GM12878 (cell line): Measurements from ENCODE around the gene ZNF513.

Experiments
- CBFB ChIP-seq: IDR thresholded peaks from 2 replicates; pipeline ENCODE4 v1.6.1; 2016; ENCODE audit warnings: antibody characterized with exemption, low read depth
- CEBPB ChIP-seq, 2 experiments: fragments of 150-350 bp in 1 of 2; IDR thresholded peaks; 2 replicates each; pipeline ENCODE4 v1.6.1; 2012 to 2014; ENCODE audit warnings: low read depth in 2 of 2, low read length in 2 of 2, borderline replicate concordance in 1 of 2, inconsistent platforms in 1 of 2
- EZH2 ChIP-seq: IDR thresholded peaks from 2 replicates; pipeline ENCODE4 v1.6.1; 2012; ENCODE audit warnings: low read depth, mild to moderate bottlenecking, control low read depth, inconsistent platforms, low read length, borderline replicate concordance; ENCODE audit not compliant: control insufficient read depth
- MTA3 ChIP-seq: IDR thresholded peaks from 2 replicates; pipeline ENCODE4 v1.6.1; 2012; ENCODE audit warnings: low read length, inconsistent platforms, borderline replicate concordance
- NRF1 ChIP-seq: conservative IDR thresholded peaks from 2 replicates; pipeline ENCODE4 v1.6.1; 2011; ENCODE audit warnings: mild to moderate bottlenecking, low read depth, low read length, improper control_type of control experiment
- RAD51 ChIP-seq: fragments of 450-650 bp; IDR thresholded peaks from 2 replicates; pipeline ENCODE4 v1.6.1; 2016; ENCODE audit warnings: moderate library complexity, mild to moderate bottlenecking, inconsistent platforms
- SMC3 ChIP-seq: IDR thresholded peaks from 2 replicates; pipeline ENCODE4 v1.6.1; 2011; ENCODE audit warnings: low read length, improper control_type of control experiment, borderline replicate concordance
- TCF12 ChIP-seq: IDR thresholded peaks from 2 replicates; pipeline ENCODE4 v1.6.1; 2011; ENCODE audit warnings: low read depth, mild to moderate bottlenecking, low read length
- YY1 ChIP-seq: IDR thresholded peaks from 2 replicates; pipeline ENCODE4 v1.6.1; 2011; ENCODE audit warnings: low read depth, mild to moderate bottlenecking, low read length
- ZNF207 ChIP-seq: fragments of 450-650 bp; IDR thresholded peaks from 2 replicates; pipeline ENCODE4 v1.6.1; 2014; ENCODE audit warnings: antibody characterized with exemption, mild to moderate bottlenecking, borderline replicate concordance
- ZNF274 ChIP-seq: IDR thresholded peaks from one replicate; pipeline ENCODE4 v1.8.0; 2011; ENCODE audit not compliant: insufficient read length, insufficient read depth
- TF ChIP-seq, protein P1 (sequence below), 3 experiments: IDR thresholded peaks in 2 of 3; conservative IDR thresholded peaks in 1 of 3; 2 replicates each; pipeline ENCODE4 v1.5.1; 2011; ENCODE audit warnings: low read depth in 3 of 3, low read length in 3 of 3, mild to moderate bottlenecking in 3 of 3, control low read depth in 2 of 3, moderate library complexity in 2 of 3, inconsistent platforms in 1 of 3, mixed read lengths in 1 of 3; ENCODE audit not compliant: control insufficient read depth in 2 of 3, insufficient read depth in 1 of 3; ENCODE audit errors: extremely low read depth in 1 of 3
- TF ChIP-seq, protein P2 (sequence below): IDR thresholded peaks from 2 replicates; pipeline ENCODE4 v1.6.1; 2011; ENCODE audit warnings: borderline replicate concordance, low read depth, mild to moderate bottlenecking, moderate library complexity, low read length; ENCODE audit not compliant: insufficient read depth, poor library complexity, severe bottlenecking

DNA sequence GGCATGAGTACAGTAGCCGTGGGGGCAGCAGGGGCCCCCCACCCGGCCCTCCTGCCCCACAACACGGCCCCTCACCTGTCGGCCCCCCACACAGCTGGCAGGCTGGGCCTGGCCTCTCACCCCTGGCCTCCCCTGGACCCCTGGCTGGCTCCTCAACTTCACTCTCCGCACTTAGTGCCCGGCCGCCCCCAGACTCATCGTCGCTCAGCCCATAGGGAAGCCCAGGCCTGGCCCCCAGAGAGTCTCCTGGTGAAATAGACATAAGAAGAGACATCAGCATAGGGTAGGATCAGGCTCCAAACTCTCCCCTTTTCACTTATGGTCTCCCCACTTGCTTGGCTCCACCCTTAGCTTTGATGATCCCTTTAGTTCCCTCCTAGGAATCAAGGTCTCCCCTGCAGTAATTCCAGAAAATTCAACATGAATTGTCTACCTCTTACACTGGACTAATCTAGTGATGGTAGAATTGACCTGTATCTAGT, 1.7 kb downstream of the ZNF513 start:
- TF ChIP-seq RAD51 (no peak), NRF1 (no peak), EZH2 (no peak), SMC3 (no peak), CBFB (no peak), CEBPB (IDR thresholded peaks at IDR 0.05; ENCODE audit: borderline replicate concordance in 1 of 2, low read depth in 2 of 2, low read length in 2 of 2) (no peak), TCF12 (no peak), MTA3 (no peak), ZNF207 (no peak), ZNF274 (no peak), YY1 (no peak)
- TF ChIP-seq, protein P1, sequence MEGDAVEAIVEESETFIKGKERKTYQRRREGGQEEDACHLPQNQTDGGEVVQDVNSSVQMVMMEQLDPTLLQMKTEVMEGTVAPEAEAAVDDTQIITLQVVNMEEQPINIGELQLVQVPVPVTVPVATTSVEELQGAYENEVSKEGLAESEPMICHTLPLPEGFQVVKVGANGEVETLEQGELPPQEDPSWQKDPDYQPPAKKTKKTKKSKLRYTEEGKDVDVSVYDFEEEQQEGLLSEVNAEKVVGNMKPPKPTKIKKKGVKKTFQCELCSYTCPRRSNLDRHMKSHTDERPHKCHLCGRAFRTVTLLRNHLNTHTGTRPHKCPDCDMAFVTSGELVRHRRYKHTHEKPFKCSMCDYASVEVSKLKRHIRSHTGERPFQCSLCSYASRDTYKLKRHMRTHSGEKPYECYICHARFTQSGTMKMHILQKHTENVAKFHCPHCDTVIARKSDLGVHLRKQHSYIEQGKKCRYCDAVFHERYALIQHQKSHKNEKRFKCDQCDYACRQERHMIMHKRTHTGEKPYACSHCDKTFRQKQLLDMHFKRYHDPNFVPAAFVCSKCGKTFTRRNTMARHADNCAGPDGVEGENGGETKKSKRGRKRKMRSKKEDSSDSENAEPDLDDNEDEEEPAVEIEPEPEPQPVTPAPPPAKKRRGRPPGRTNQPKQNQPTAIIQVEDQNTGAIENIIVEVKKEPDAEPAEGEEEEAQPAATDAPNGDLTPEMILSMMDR (IDR thresholded peaks at IDR 0.05 in 2 of 3, conservative IDR thresholded peaks at IDR 0.05 in 1 of 3; ENCODE audit: control insufficient read depth in 2 of 3, extremely low read depth in 1 of 3, insufficient read depth in 1 of 3, low read depth in 3 of 3, low read length in 3 of 3) = no peak
- TF ChIP-seq, protein P2, sequence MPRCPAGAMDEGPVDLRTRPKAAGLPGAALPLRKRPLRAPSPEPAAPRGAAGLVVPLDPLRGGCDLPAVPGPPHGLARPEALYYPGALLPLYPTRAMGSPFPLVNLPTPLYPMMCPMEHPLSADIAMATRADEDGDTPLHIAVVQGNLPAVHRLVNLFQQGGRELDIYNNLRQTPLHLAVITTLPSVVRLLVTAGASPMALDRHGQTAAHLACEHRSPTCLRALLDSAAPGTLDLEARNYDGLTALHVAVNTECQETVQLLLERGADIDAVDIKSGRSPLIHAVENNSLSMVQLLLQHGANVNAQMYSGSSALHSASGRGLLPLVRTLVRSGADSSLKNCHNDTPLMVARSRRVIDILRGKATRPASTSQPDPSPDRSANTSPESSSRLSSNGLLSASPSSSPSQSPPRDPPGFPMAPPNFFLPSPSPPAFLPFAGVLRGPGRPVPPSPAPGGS = no peak
